Dedifferentiated amniotic fluid mesenchymal stem cell (primary cell): Measurements from ENCODE around the gene CHRNB1.
"Not testable (repeated sequence)": the region's sequence is repeated elsewhere in the genome, so short reads cannot be mapped to it uniquely, and the experiment has no call there.

Experiments
- DNase-seq: peaks from one replicate; pipeline ENCODE4 v3.0.0-alpha.2; 2016; ENCODE audit errors: extremely low spot score

Gene CHRNB1

GRCh38 chr17:7467498-7467897 lies 22.6 kb downstream of the CHRNB1 start:
- DNase-seq, result no peak

GRCh38 chr17:7468290-7468689 lies 23.4 kb downstream of the CHRNB1 start:
- no peak for DNase-seq

DNA sequence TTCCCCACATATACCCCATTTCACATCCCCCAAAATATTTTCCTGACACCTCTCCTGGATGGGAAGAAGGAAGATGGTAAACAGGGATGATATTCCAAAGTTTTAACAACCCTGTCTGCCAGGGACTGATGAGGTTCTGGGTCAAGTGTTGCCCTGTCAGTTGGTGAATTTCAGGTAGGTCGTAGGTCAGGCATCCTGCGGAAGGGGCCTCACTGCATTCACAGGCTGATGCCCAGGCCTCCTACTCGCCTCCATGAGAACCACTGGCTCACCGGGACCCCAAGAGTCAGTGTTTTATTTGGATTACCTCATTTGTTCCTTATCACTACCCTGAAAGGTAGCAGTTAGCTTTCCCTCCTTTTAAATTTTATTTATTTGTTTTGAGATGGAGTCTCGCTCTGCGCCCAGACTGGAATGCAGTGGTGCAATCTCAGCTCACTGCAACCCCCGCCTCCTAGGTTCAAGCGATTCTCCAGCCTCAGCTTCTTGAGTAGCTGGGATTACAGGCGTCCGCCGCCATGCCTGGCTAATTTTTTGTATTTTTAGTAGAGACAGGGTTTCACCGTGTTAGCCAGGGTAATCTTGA lies 24.0 kb downstream of the CHRNB1 start:
- DNase-seq, result no peak

- DNase-seq, result not testable (repeated sequence)
Measured at GRCh38 chr17:7469843-7470242, 25.0 kb downstream of the CHRNB1 start.

DNA sequence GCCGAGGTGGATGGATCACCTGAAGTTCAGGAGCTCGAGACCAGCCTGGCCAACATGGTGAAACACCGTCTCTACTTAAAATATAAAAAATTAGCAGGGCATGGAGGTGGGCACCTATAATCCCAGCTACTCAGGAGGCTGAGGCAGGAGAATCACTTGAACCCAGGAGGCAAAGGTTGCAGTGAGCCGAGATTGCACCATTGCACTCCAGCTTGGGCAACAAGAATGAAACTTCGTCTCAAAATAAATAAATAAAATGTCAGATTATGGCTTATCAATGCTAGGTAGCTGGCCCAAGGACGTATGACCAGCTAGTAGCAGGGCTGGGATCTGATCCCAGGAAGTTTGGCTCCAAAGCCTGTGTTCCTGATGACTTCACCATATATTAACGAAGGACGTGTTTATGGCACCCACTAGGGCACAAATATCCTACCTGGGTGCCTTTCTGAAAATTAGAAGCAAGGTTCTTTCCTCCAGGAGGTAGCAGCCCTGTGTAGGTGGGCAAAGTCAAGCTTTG lies 25.7 kb downstream of the CHRNB1 start:
- DNase-seq, result not testable (repeated sequence)

DNA sequence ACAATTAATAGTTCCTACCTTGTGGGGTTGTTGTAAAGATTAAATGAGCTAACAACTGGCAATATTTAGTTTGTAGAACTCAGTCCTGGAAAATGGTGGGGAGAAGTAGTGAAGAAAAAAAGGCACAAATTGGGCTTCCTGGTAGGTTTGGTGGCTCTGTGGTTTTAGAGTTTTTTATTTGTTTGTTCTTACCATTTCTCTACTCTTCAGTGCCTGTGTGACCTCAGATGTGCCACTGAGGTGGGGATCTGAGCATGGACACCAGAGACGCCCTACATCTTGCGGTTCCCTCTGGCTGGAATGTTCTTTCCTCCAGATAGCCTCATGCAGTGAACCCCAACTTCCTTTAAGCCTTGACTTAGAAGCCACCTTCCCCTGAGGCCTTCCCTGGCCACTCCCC lies 26.9 kb downstream of the CHRNB1 start:
- DNase-seq, result no peak

- DNase-seq, result not testable (repeated sequence)
Measured at GRCh38 chr17:7474767-7475166, 29.9 kb downstream of the CHRNB1 start.

DNA sequence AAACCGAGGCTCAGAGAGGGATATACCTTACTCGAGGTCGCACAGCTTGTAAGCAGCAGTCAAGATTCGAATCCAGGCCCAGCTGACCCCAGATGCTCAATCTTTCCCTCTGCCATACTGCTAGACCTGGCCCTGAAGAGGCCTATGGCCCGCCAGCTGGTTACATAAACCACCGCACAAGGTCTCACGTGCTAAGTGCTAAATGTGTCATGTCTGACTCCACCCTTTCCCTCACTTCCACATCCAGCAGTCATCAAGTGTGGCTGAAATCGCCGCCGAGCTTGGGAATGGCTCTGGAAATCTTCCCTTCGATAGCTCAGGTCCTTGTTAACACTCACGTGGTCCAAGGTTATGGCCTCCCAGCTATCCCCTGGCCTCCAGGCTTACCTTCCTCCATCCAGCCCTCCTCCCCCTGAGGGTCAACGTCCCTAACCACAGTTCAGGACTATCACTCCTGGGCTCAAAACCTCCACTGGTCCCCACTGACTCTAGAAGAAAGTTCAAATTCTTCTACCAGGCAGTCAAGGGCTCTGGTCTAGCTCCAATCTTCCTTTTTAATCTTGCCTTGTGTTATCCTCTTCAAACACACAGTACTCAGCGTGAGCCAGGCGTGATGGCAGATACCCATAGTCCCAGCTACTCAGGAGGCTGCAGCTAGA lies 31.0 kb downstream of the CHRNB1 start:
- DNase-seq, result no peak

DNA sequence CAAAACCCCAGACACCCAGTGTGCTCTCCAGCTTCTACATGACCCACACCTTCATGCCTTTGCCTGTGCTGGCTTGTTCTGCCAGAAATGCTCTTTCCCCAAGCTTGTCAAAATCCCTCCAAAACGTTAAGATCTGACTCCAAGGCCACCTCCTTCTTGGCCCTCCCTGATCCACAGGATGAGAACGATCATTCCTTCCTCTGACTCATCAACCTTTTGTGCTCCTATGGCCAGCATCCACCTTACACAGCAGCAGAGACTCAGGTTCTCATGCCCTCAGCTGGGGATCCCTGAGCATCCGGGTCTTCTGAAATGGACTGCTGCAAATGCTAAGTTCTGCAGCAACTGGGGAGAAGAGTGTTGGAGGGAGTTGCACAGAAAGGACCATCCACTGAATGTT lies 31.6 kb downstream of the CHRNB1 start:
- no peak for DNase-seq

GRCh38 chr17:7476951-7477350 lies 32.1 kb downstream of the CHRNB1 start:
- DNase-seq, result no peak

DNA sequence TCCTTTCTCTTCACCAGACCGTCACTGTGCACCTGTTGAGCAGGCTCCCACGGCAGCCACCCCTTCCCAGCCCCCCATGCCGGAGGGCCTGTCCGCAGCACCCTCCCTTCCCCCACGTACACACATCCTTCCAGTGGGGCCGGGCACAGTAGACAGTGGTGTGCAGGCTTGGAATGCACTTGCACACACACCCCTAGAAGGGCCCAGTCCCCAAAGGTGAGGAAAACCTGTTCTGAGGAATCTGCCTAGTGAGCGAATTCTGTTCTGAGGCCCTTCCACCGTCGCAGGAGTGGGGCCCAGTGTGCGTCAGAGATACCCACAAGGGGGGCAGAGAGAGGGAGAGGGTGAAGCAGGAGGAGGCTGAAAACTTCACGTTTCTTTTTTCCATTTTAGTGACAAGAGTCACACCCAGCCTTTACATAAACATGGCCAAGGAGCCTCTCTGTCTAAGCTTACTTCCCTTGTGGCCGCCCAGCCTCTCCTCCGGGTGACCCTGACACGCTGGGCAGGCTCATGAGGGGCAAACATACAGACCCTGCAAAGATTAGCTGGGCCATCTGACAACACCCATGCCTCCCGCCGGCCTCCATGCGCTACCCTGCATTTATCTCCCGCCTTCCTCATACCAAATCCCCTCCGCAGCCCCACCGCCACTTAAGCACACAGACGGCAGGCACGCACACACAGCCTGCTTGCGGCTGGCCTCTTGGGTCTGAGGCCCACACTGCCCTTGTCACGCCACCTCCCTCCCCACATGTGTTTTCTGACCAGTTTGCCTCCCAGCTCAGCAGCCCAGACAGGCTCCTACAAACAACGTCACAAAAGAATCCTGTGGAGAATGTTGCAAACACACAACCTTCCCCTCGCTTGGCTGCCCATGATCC lies 32.8 kb downstream of the CHRNB1 start:
- peak; percentile 86 for DNase-seq

- no peak for DNase-seq
Measured at GRCh38 chr17:7478276-7479212, 33.7 kb downstream of the CHRNB1 start.

- DNase-seq, result no peak
Measured at GRCh38 chr17:7479213-7480088, 34.6 kb downstream of the CHRNB1 start, which contains the start of gene ZBTB4. Gene ZBTB4 (minus strand): TSS chr17:7479631. CDS start chr17:7466801, 12,830 bp downstream.

GRCh38 chr17:7480089-7480384 lies 35.2 kb downstream of the CHRNB1 start:
- no peak for DNase-seq

GRCh38 chr17:7481275-7481674 lies 36.4 kb downstream of the CHRNB1 start, which contains the start of gene SLC35G6:
Gene SLC35G6 (plus strand): TSS chr17:7481446. CDS start chr17:7481517, 71 bp downstream.
- not testable (repeated sequence) for DNase-seq

- DNase-seq, result not testable (repeated sequence)
Measured at GRCh38 chr17:7481842-7482741, 37.2 kb downstream of the CHRNB1 start.

DNA sequence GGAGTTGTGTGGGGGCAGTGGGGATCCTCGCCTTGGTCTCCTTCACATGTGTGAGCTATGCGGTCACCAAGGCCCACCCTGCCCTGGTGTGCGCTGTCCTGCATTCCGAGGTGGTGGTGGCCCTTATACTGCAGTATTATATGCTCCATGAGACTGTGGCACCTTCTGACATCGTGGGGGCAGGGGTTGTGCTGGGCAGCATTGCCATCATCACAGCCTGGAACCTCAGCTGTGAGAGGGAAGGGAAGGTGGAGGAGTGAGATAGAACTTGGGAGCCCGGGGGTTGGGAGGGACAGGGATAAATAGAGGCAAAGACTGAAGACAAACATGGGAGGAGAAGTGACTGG lies 37.9 kb downstream of the CHRNB1 start:
- DNase-seq, result not testable (repeated sequence)

DNA sequence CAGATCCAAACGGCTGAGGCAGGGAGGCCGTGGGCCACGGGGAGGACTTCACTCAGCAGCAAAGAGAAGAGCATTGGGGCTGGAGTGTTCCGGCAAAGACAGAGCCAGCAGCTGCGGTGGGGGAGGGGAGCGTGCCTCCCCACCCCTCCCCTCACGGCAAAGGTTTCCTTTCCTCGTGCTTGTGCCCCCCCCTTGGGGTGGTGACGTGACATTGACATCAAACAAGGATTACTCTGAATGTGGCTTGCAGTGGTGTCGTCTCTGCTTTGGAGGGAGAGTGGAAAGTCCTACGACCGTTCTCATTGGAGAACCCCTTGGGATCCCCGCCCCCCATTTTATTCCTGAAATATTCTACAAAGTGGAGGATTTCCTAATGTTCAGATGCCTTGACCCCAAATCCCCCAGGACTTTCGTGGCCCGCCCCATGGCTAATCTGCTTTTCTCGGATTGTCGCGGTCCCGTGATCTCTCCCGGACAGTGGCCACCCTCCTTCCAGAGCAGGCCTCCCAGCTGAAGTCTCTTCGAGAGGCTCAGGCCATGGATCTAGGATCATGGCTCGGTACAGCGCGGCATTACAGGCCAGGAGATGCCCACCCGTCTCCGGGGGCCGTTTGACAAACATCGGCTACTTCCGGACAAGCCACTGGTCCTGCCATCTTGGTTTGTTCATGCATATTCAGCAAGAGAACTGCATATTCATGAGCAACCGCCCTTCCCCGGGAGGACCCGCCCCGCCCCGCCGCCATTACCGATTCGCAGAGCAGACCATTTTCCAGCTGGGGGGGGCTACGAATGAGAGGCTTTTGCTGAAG lies 38.6 kb downstream of the CHRNB1 start:
- DNase-seq, result peak; percentile 88
